Progenitor cell of endocrine pancreas (in vitro differentiated cells): ENCODE measurements around the gene SAP30BP. TPM values are rescaled to one million over a fixed set of nuclear protein-coding genes. Genes with fewer than 3 reads are reported as not detected.

Experiments used
- DNase-seq: peaks from one replicate; pipeline ENCODE4 v3.0.0; 2021; ENCODE audit warnings: low spot score; ENCODE audit not compliant: unreplicated experiment
- H3K27ac Mint-ChIP-seq: 2 replicates; pipeline ENCODE4 v1.8.0; 2021; ENCODE audit warnings: mild to moderate bottlenecking, moderate library complexity, mixed read lengths
- H3K27me3 Mint-ChIP-seq: 2 replicates; pipeline ENCODE4 v1.8.0; 2021; ENCODE audit warnings: mixed read lengths
- H3K36me3 Mint-ChIP-seq: 2 replicates; pipeline ENCODE4 v1.8.0; 2022; ENCODE audit warnings: mixed read lengths; ENCODE audit not compliant: insufficient read depth
- H3K4me1 Mint-ChIP-seq: 2 replicates; pipeline ENCODE4 v1.8.0; 2021; ENCODE audit warnings: low read depth, mixed read lengths
- H3K4me3 Mint-ChIP-seq: 2 replicates; pipeline ENCODE4 v1.8.0; 2021; ENCODE audit warnings: low read depth, mild to moderate bottlenecking, moderate library complexity, mixed read lengths
- H3K9me3 Mint-ChIP-seq: 2 replicates; pipeline ENCODE4 v1.8.0; 2021; ENCODE audit warnings: low read depth, mixed read lengths
- CTCF ChIP-seq: fragments of 200-600 bp; sonication (generic); IDR thresholded peaks from one replicate; pipeline ENCODE4 v1.5.0; 2021; ENCODE audit warnings: antibody characterized with exemption, mild to moderate bottlenecking; ENCODE audit not compliant: unreplicated experiment
- total RNA-seq: library from RNA; stranded (reverse); gene quantifications from 2 replicates; pipeline ENCODE4 v1.2.1, GENCODE V29; 2021

The SAP30BP gene
- total RNA-seq, 1 donor from 2014 or later = 102 TPM

DNA sequence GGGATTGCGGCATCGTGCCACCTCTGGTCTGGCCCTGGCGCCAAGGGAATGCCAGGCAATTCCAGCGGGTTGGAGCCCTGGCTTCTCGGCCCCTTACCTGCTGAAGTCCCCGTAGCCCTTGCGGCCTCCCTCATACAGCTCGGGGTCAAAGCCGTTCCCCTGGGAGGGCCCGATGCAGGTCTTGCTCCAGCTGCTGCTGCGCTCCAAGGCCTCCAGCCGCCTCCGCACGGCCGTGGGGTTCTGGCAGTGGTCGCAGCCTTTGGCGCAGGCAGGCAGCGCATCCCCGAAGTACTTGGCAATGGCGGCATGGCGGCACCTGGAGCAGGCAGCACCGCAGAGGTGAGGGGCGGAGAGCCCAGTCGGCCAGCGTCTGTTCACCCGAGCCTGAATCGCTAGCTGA, 35.8 kb upstream of the SAP30BP start:
- no peak for DNase-seq
- Mint-ChIP-seq H3K36me3 (no peaks in the 10 kb centered on the region), H3K9me3 (no peaks in the 10 kb centered on the region), H3K27me3 (no peaks in the 10 kb centered on the region), H3K4me1 (peaks cover 14% of the 10 kb centered on the region), H3K27ac (no peak overlapping the region), H3K4me3 (no peak overlapping the region)
- TF ChIP-seq CTCF = no peak

GRCh38 chr17:75632428-75632827, 34.7 kb upstream of the SAP30BP start:
- no peaks in the 10 kb centered on the region for H3K9me3 Mint-ChIP-seq
- no peaks in the 10 kb centered on the region for H3K27me3 Mint-ChIP-seq
- no peaks in the 10 kb centered on the region for H3K36me3 Mint-ChIP-seq
- H3K27ac Mint-ChIP-seq = no peak overlapping the region
- TF ChIP-seq CTCF = no peak
- H3K4me1 Mint-ChIP-seq = peaks cover 14% of the 10 kb centered on the region
- no peak for DNase-seq
- no peak overlapping the region for H3K4me3 Mint-ChIP-seq

- peak within 1 kb of the TSS; percentile 69 for H3K4me3 Mint-ChIP-seq
- no peaks in the 10 kb centered on the region for H3K9me3 Mint-ChIP-seq
- no peaks in the 10 kb centered on the region for H3K27me3 Mint-ChIP-seq
- DNase-seq = peak; percentile 81
- peaks cover 14% of the 10 kb centered on the region for H3K4me1 Mint-ChIP-seq
- peak; percentile 98 for TF ChIP-seq CTCF
- peak within 1 kb of the TSS; percentile 82 for H3K27ac Mint-ChIP-seq
- H3K36me3 Mint-ChIP-seq = no peaks in the 10 kb centered on the region
These were observed 34.2 kb upstream of the SAP30BP start, which contains the start of gene SMIM5 for GRCh38 chr17:75632863-75633485. SMIM5 (plus strand) TSS chr17:75633434; CDS start chr17:75640202, 6,768 bp downstream.

DNA sequence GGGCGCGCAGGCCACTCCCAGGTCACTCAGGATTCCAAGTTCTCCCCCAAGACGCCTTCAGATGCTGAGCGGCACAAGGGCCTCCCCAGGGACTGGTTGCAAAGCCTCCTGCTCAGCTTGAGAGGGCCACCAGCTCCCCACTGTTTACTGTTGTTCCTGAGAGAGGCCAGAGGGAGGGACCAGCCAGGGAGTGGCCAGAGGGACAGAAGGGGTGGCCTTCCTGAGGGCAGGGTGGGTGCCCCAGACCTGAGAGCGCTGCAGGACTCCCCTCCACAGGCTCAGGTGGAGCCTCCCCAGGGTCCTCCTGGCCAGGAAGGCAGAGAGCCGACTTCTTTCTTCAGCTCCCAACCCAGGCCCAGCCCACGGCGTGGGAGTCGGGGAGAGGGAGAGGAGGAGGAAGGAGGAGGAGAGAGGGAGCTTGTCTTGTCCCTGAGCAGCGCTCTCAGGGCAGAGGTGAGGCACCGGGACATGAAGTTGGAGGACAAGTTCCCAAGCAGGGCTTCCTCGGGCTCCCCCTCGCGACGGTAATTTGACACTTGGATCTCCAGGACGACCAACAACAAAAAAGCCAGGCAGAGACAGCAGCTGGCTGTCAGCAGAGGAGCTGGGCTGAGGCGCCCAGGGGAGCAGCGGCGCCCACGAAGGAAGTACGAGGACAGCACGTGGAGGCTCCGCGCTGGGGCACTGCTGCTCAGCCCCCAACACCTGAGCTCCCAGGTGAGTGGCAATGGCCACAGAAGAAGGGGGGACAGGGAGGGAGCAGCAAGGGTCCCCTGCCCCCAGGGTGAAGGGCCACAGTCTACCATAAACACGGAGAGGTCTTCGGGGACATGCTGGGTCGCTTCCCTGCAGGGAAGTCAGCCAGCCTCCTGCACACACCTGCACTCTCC, 33.4 kb upstream of the SAP30BP start:
- peak overlapping the region; percentile 69 for H3K4me3 Mint-ChIP-seq
- peak; percentile 77 for DNase-seq
- peak overlapping the region; percentile 82 for H3K27ac Mint-ChIP-seq
- H3K4me1 Mint-ChIP-seq = peaks cover 14% of the 10 kb centered on the region
- no peaks in the 10 kb centered on the region for H3K36me3 Mint-ChIP-seq
- TF ChIP-seq CTCF = peak; percentile 69
- no peaks in the 10 kb centered on the region for H3K27me3 Mint-ChIP-seq
- no peaks in the 10 kb centered on the region for H3K9me3 Mint-ChIP-seq

DNA sequence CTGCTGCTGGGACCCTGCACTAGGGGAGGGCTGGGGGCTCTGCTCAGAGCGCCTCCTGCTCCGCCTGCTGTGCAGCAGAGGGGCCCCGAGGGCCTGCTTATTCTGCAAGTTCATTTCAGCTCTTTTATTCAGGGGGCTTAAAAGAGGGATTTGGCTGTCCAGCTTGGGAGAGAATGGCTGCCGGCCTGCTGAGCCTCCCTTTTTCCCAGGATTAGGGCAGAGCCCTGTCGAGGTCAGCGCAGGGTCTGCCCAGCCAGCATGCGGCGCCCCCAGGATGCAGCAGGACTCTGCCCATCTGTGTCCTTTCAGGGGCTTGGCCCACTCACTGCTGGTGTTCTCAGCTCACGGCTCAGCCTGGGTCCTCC, 32.8 kb upstream of the SAP30BP start:
- DNase-seq = no peak
- no peaks in the 10 kb centered on the region for H3K36me3 Mint-ChIP-seq
- no peaks in the 10 kb centered on the region for H3K9me3 Mint-ChIP-seq
- no peak overlapping the region for H3K27ac Mint-ChIP-seq
- H3K4me3 Mint-ChIP-seq = no peak overlapping the region
- H3K27me3 Mint-ChIP-seq = no peaks in the 10 kb centered on the region
- peaks cover 14% of the 10 kb centered on the region for H3K4me1 Mint-ChIP-seq
- TF ChIP-seq CTCF = no peak
